Epithelial cell of esophagus (primary cell): ENCODE measurements around the gene NRXN3.
A peak's percentile ranks its signal among the peaks of the same experiment; 100 is the strongest.

ENCODE experiments used
- DNase-seq: peaks from one replicate; pipeline ENCODE4 v3.0.0; 2010; ENCODE audit warnings: low read depth
- H3K4me3 ChIP-seq: 2 replicates; pipeline ENCODE4 v1.5.1; 2011; ENCODE audit warnings: mild to moderate bottlenecking, low read length, control low read depth
- TF ChIP-seq, protein P1 (sequence below): IDR thresholded peaks from 2 replicates; pipeline ENCODE4 v1.5.1; 2011; ENCODE audit warnings: low read depth, mild to moderate bottlenecking, low read length, control low read depth, inconsistent platforms; ENCODE audit not compliant: insufficient read depth; ENCODE audit errors: missing control alignments

Gene NRXN3

GRCh38 chr14:78897443-78897842, 727.3 kb downstream of the NRXN3 start:
- DNase-seq = no peak
- no peak overlapping the region for H3K4me3 ChIP-seq
- TF ChIP-seq, protein P1, sequence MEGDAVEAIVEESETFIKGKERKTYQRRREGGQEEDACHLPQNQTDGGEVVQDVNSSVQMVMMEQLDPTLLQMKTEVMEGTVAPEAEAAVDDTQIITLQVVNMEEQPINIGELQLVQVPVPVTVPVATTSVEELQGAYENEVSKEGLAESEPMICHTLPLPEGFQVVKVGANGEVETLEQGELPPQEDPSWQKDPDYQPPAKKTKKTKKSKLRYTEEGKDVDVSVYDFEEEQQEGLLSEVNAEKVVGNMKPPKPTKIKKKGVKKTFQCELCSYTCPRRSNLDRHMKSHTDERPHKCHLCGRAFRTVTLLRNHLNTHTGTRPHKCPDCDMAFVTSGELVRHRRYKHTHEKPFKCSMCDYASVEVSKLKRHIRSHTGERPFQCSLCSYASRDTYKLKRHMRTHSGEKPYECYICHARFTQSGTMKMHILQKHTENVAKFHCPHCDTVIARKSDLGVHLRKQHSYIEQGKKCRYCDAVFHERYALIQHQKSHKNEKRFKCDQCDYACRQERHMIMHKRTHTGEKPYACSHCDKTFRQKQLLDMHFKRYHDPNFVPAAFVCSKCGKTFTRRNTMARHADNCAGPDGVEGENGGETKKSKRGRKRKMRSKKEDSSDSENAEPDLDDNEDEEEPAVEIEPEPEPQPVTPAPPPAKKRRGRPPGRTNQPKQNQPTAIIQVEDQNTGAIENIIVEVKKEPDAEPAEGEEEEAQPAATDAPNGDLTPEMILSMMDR = no peak

DNA sequence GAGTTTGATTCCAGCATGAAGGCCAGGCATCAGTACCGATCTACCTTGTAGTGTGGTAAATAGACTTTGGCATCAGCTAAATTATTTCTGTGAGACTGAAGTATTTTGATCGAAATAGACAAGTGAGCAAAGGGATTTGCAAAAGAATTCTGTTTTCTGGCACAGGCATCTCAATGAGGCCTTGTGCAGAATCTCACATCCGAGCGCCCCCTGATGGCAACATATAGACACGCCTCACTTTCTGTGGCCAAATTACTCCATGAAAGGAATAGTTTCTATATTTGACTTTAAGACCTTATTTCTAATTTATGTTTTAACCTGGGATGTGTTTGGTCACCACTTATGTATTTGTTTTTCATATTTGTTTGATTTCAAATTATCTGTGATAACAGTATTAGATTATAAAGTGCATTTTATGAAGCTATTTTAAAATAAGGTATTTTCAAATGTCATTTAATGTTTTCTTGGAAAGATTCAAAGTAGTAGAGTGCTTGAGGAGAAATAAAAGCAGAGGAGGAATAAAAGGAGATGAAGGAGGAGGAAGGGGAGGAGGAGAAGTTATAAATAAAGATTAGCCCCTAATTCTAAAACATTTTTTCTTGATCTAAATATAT, 731.9 kb downstream of the NRXN3 start:
- DNase-seq = peak; percentile 56
- H3K4me3 ChIP-seq = no peak overlapping the region

DNA sequence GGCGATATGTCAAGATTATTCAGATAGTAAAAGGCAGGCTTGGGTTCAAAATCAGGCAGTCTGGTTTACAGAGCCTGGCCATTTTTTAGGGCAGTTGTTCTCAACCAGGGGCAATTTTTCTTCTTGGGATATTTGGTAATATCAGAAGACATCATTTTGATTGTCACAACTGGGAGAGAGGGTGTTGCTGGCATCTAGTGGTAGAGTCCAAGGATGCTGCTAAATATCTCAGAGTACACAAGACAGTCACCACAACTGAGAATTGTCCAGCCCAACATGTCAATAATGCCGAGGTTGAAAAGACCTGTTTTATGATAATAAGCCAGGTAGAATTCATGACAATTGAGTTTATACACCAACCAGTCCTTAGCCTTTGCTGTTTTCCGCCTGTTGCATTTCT, 733.9 kb downstream of the NRXN3 start:
- no peak for DNase-seq
- H3K4me3 ChIP-seq = no peak overlapping the region
- TF ChIP-seq, protein P1 = peak; percentile 10

More for the DNA sequence above, 731.9 kb downstream of the NRXN3 start:
- TF ChIP-seq, protein P1 = peak; percentile 76

DNA sequence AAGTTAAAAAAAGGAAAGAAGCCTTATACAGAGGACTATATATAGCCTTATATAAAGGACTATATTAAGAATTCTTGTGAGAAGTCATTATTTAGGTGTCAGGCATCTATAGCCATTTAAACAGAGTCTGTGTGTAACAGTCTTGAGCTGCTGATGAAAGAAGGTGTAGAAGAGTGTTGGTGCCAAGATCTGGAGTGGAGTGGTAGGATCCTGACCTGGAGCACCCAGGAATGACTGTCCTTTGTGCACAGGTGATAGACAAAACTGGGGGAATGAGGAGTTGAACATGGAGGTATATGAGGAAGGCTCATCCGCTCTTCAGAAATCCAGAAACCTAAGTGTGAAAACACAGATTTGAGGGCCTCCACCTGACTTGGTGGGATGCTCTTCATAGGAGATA, 747.3 kb downstream of the NRXN3 start:
- peak; percentile 26 for DNase-seq
- TF ChIP-seq, protein P1 = no peak
- no peak overlapping the region for H3K4me3 ChIP-seq

DNA sequence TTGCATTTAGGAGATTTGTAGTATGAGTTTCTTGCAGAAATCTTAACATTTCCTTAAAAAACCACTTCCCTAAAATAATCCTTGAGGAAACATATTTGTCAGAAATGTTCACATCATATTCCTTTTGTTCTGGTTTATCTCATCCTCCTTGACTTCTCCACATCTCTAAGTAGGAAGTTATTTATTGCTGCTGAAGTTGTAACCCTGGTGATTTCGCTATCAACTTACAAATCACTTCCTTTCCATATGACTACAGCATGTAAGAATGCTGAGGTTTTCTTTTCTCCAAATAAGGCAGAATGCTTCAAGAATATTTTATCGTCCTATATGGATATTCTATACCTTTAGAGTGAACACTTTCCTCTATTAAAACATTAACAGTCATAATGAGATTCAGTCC, 751.7 kb downstream of the NRXN3 start:
- no peak overlapping the region for H3K4me3 ChIP-seq
- peak; percentile 21 for DNase-seq
- TF ChIP-seq, protein P1 = no peak

DNA sequence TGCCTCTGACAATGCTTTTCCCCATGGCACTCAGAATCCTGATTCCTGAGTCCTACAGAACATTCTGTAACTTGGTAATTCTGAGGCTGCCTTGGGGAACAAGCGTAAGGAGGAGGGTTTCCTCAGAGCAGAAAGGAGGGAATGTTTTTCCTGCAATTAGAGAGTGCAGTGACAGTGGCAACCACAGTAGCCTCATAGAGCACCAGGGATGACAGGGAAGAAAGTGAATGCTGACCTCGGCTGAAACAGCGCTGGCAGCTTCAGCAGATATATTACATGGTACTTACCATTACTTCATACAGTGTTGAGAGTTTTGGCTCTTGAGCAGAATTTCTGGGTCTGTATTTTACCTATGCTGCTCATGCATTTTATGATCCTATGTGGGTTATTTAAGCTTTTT, 757.1 kb downstream of the NRXN3 start:
- no peak overlapping the region for H3K4me3 ChIP-seq
- TF ChIP-seq, protein P1 = no peak
- DNase-seq = no peak

GRCh38 chr14:78933166-78933565, 763.0 kb downstream of the NRXN3 start:
- TF ChIP-seq, protein P1 = no peak
- H3K4me3 ChIP-seq = no peak overlapping the region
- no peak for DNase-seq
